ENCODE results near the gene FOXP4.

The FOXP4 gene

DNA sequence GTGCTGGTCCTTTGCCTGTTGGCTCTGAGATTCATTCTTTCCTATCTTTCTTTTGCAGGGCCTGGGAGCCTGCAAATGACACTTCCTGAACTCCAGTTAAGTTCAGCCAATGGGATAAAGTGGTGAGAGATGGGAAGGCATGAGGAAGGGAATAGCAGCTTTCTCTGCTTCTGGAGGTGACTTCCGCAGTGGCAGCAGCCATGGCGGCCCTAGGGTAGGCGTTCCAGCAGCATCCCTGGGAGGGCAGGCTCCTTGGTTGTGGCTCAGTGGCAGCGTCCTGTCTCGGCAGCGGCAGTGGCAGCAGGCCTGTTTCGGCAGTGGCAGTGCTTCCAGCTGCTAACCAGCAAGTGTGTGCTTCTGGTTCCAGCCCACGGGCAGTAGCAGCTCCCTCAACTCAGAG, 84.8 kb downstream of the FOXP4 start:
- peaks cover 15% of the 10 kb centered on the region for H3K4me1 ChIP-seq (ENCODE audit: control insufficient read depth, insufficient read depth, low read depth, low read length)

DNA sequence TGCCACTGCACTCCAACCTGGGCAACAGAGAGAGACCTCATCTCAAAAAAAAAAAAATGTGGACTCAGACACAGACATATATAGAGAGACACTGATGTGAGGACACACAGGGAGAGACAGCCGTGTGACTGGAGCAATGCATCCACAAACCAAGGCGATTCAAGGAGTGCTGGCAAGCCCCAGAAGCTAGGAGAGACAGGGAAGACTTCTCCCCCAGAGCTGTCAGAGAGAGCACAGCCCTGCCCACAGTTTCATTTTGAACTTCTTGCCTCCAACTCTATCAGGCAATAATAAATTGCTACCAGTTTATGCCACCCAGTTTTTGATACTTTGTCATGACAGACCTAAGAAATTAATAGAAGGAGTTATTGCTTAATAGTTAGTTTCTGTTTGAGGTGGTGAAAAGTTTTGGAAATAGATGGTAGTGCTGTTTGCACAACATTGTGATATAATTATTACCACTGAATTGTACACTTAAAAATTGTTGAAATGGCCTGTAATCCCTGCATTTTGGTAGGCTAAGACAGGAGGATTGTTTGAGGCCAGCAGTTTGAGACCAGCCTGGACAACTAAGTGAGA, 87.0 kb downstream of the FOXP4 start:
- no peak overlapping the region for H2BK5ac ChIP-seq (ENCODE audit: low read depth, low read length, poor library complexity, severe bottlenecking)
- H3K27ac ChIP-seq (ENCODE audit: low read length, poor library complexity, severe bottlenecking): no peak overlapping the region
- DNase-seq: no peak
- no peak overlapping the region for H3K18ac ChIP-seq (ENCODE audit: low read depth in 1 of 2, low read length in 2 of 2)
- H3K23ac ChIP-seq (ENCODE audit: low read length in 2 of 2): no peak overlapping the region
- H2BK12ac ChIP-seq (ENCODE audit: low read length in 2 of 2): no peak overlapping the region
- H3K4me1 ChIP-seq (ENCODE audit: control insufficient read depth, insufficient read depth, low read depth, low read length): peaks cover 23% of the 10 kb centered on the region
- H3K36me3 ChIP-seq (ENCODE audit: control insufficient read depth in 1 of 2, insufficient read depth in 2 of 2, low read depth in 1 of 2, low read length in 2 of 2): no peaks in the 10 kb centered on the region
- H3K79me1 ChIP-seq (replicated peaks; ENCODE audit: low read length, poor library complexity, severe bottlenecking): peaks cover 2% of the 10 kb centered on the region
- no peak overlapping the region for H3K4ac ChIP-seq (ENCODE audit: low read depth in 1 of 2, low read length in 2 of 2)
- no peak overlapping the region for H2BK15ac ChIP-seq (ENCODE audit: low read depth, poor library complexity, severe bottlenecking)
- H2AFZ ChIP-seq (ENCODE audit: low read depth, low read length): no peak overlapping the region
- H3K4me3 ChIP-seq (ENCODE audit: insufficient read depth in 1 of 2, low read depth in 1 of 2, low read length in 2 of 2): no peak overlapping the region
- no peak overlapping the region for H4K8ac ChIP-seq (ENCODE audit: low read length)
- peaks cover 0 to 85% of the 10 kb centered on the region in 2 experiments for H3K27me3 ChIP-seq (ENCODE audit: control insufficient read depth in 1 of 2, insufficient read depth in 1 of 2, low read length in 2 of 2)
- H2BK120ac ChIP-seq (ENCODE audit: low read depth, low read length): no peak overlapping the region
- H3K9me3 ChIP-seq (ENCODE audit: control insufficient read depth, low read length): no peaks in the 10 kb centered on the region
- no peak overlapping the region for H4K91ac ChIP-seq (ENCODE audit: low read length)
- H3K4me2 ChIP-seq (ENCODE audit: low read length, poor library complexity, severe bottlenecking): no peak overlapping the region
- 58% methylated on average over 2 of the region's 2 CpGs for WGBS
- H3K9ac ChIP-seq (ENCODE audit: low read length): no peak overlapping the region
- H3K14ac ChIP-seq (ENCODE audit: low read length in 2 of 2): no peak overlapping the region
- H2AK5ac ChIP-seq (ENCODE audit: low read length, severe bottlenecking): no peak overlapping the region

More for the DNA sequence above, 84.8 kb downstream of the FOXP4 start:
- Histone ChIP-seq H2AFZ (ENCODE audit: low read depth, low read length) (no peak overlapping the region), H4K91ac (ENCODE audit: low read length) (no peak overlapping the region), H2BK5ac (ENCODE audit: low read depth, low read length, poor library complexity, severe bottlenecking) (no peak overlapping the region), H3K79me1 (replicated peaks; ENCODE audit: low read length, poor library complexity, severe bottlenecking) (no peaks in the 10 kb centered on the region), H3K4ac (ENCODE audit: low read depth in 1 of 2, low read length in 2 of 2) (no peak overlapping the region), H2BK15ac (ENCODE audit: low read depth, poor library complexity, severe bottlenecking) (no peak overlapping the region), H3K27me3 (ENCODE audit: control insufficient read depth in 1 of 2, insufficient read depth in 1 of 2, low read length in 2 of 2) (peaks cover 0 to 71% of the 10 kb centered on the region in 2 experiments), H3K18ac (ENCODE audit: low read depth in 1 of 2, low read length in 2 of 2) (peak overlapping the region in 1 of 2 experiments; percentile 3), H2AK5ac (ENCODE audit: low read length, severe bottlenecking) (no peak overlapping the region), H3K23ac (ENCODE audit: low read length in 2 of 2) (no peak overlapping the region), H3K14ac (ENCODE audit: low read length in 2 of 2) (no peak overlapping the region), H2BK12ac (ENCODE audit: low read length in 2 of 2) (no peak overlapping the region), H4K8ac (ENCODE audit: low read length) (no peak overlapping the region), H2BK120ac (ENCODE audit: low read depth, low read length) (no peak overlapping the region), H3K4me3 (ENCODE audit: insufficient read depth in 1 of 2, low read depth in 1 of 2, low read length in 2 of 2) (no peak overlapping the region), H3K27ac (ENCODE audit: low read length, poor library complexity, severe bottlenecking) (no peak overlapping the region), H3K36me3 (ENCODE audit: control insufficient read depth in 1 of 2, insufficient read depth in 2 of 2, low read depth in 1 of 2, low read length in 2 of 2) (no peaks in the 10 kb centered on the region), H3K9ac (ENCODE audit: low read length) (no peak overlapping the region), H3K9me3 (ENCODE audit: control insufficient read depth, low read length) (no peaks in the 10 kb centered on the region), H3K4me2 (ENCODE audit: low read length, poor library complexity, severe bottlenecking) (no peak overlapping the region)
- 91% methylated on average over 8 of the region's 8 CpGs for WGBS
- DNase-seq: no peak

DNA sequence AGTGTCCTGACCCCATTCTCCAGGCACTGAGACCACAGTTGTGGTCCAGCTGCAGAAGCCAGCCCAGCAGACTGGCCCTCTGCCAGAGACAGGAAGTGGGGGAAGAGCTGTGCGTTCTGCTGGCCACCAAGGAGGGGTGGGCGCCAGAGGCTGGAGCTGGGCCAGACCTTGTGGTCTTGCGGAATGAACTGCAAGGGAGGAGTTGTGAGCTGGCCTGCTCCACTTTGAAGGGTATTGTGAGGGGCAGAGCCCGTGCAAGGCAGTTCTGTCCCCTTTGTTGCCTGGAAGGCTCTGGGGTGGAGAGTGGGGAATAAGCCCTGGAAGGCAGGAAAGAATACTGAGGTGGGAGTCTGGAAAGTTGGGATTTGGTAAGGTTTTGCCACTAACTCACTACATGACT, 88.5 kb downstream of the FOXP4 start:
- peaks cover 0 to 94% of the 10 kb centered on the region in 2 experiments for H3K27me3 ChIP-seq (ENCODE audit: control insufficient read depth in 1 of 2, insufficient read depth in 1 of 2, low read length in 2 of 2)
- peak overlapping the region; percentile 3 to 40 for H3K18ac ChIP-seq (ENCODE audit: low read depth in 1 of 2, low read length in 2 of 2)
- H2AK5ac ChIP-seq (ENCODE audit: low read length, severe bottlenecking): no peak overlapping the region
- H4K8ac ChIP-seq (ENCODE audit: low read length): peak overlapping the region; percentile 51
- no peak overlapping the region for H2AFZ ChIP-seq (ENCODE audit: low read depth, low read length)
- H2BK12ac ChIP-seq (ENCODE audit: low read length in 2 of 2): peak overlapping the region; percentile 40 to 79
- H4K91ac ChIP-seq (ENCODE audit: low read length): peak overlapping the region; percentile 4
- H3K14ac ChIP-seq (ENCODE audit: low read length in 2 of 2): no peak overlapping the region
- no peak overlapping the region for H3K4me2 ChIP-seq (ENCODE audit: low read length, poor library complexity, severe bottlenecking)
- no peak overlapping the region for H3K9ac ChIP-seq (ENCODE audit: low read length)
- H3K4me1 ChIP-seq (ENCODE audit: control insufficient read depth, insufficient read depth, low read depth, low read length): peaks cover 28% of the 10 kb centered on the region
- 1% methylated on average over 4 of the region's 4 CpGs for WGBS
- no peak overlapping the region for H2BK5ac ChIP-seq (ENCODE audit: low read depth, low read length, poor library complexity, severe bottlenecking)
- H3K23ac ChIP-seq (ENCODE audit: low read length in 2 of 2): no peak overlapping the region
- peak; percentile 63 for DNase-seq
- peaks cover 2% of the 10 kb centered on the region for H3K79me1 ChIP-seq (replicated peaks; ENCODE audit: low read length, poor library complexity, severe bottlenecking)
- H3K9me3 ChIP-seq (ENCODE audit: control insufficient read depth, low read length): no peaks in the 10 kb centered on the region
- H3K4me3 ChIP-seq (ENCODE audit: insufficient read depth in 1 of 2, low read depth in 1 of 2, low read length in 2 of 2): no peak overlapping the region
- peak overlapping the region; percentile 11 for H2BK120ac ChIP-seq (ENCODE audit: low read depth, low read length)
- peak overlapping the region; percentile 17 for H3K27ac ChIP-seq (ENCODE audit: low read length, poor library complexity, severe bottlenecking)
- H3K36me3 ChIP-seq (ENCODE audit: control insufficient read depth in 1 of 2, insufficient read depth in 2 of 2, low read depth in 1 of 2, low read length in 2 of 2): no peaks in the 10 kb centered on the region
- peak overlapping the region in 1 of 2 experiments; percentile 35 for H3K4ac ChIP-seq (ENCODE audit: low read depth in 1 of 2, low read length in 2 of 2)
- H2BK15ac ChIP-seq (ENCODE audit: low read depth, poor library complexity, severe bottlenecking): peak overlapping the region; percentile 62

DNA sequence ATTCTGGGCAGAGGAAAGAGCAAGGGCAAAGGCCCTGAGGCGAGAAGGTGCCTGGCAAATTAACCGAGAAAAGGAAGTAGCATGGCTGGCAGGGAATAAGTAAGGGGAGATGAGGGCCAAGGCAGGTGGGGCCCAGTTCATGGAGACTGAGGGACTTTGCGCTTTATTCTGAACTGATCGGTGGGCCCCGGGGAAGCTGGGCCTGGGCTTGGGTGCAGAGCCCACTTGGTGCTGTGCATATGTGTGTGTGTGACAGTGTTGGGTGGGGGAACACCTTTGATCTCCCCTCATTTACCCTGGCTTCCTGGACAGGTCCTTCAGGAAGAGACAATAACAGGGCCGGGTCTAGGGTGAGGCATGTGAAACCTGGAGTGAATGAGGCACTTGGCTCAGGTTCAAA, 89.2 kb downstream of the FOXP4 start:
- Histone ChIP-seq H4K91ac (ENCODE audit: low read length) (peak overlapping the region; percentile 80), H3K9me3 (ENCODE audit: control insufficient read depth, low read length) (no peaks in the 10 kb centered on the region), H3K4me1 (ENCODE audit: control insufficient read depth, insufficient read depth, low read depth, low read length) (peaks cover 33% of the 10 kb centered on the region), H3K79me1 (replicated peaks; ENCODE audit: low read length, poor library complexity, severe bottlenecking) (peaks cover 2% of the 10 kb centered on the region), H3K4me3 (ENCODE audit: insufficient read depth in 1 of 2, low read depth in 1 of 2, low read length in 2 of 2) (no peak overlapping the region), H2BK120ac (ENCODE audit: low read depth, low read length) (peak overlapping the region; percentile 11), H3K4me2 (ENCODE audit: low read length, poor library complexity, severe bottlenecking) (no peak overlapping the region), H2BK15ac (ENCODE audit: low read depth, poor library complexity, severe bottlenecking) (peak overlapping the region; percentile 92), H3K27ac (ENCODE audit: low read length, poor library complexity, severe bottlenecking) (no peak overlapping the region), H2BK5ac (ENCODE audit: low read depth, low read length, poor library complexity, severe bottlenecking) (no peak overlapping the region), H3K18ac (ENCODE audit: low read depth in 1 of 2, low read length in 2 of 2) (peak overlapping the region; percentile 16 to 66), H3K14ac (ENCODE audit: low read length in 2 of 2) (peak overlapping the region in 1 of 2 experiments; percentile 19), H3K9ac (ENCODE audit: low read length) (no peak overlapping the region), H3K27me3 (ENCODE audit: control insufficient read depth in 1 of 2, insufficient read depth in 1 of 2, low read length in 2 of 2) (peaks cover 0 to 95% of the 10 kb centered on the region in 2 experiments), H2BK12ac (ENCODE audit: low read length in 2 of 2) (peak overlapping the region; percentile 71 to 91), H2AK5ac (ENCODE audit: low read length, severe bottlenecking) (peak overlapping the region; percentile 80), H4K8ac (ENCODE audit: low read length) (peak overlapping the region; percentile 66), H3K4ac (ENCODE audit: low read depth in 1 of 2, low read length in 2 of 2) (peak overlapping the region; percentile 62 to 64), H2AFZ (ENCODE audit: low read depth, low read length) (no peak overlapping the region), H3K36me3 (ENCODE audit: control insufficient read depth in 1 of 2, insufficient read depth in 2 of 2, low read depth in 1 of 2, low read length in 2 of 2) (peaks cover 0 to 2% of the 10 kb centered on the region in 2 experiments), H3K23ac (ENCODE audit: low read length in 2 of 2) (no peak overlapping the region)
- WGBS: 90% methylated on average over 6 of the region's 6 CpGs
- DNase-seq: no peak

All from mesenchymal stem cell (in vitro differentiated cells and primary cell).